Chondrocyte (in vitro differentiated cells): ENCODE measurements around the gene MAP7D2. TPM values are rescaled to one million over a fixed set of nuclear protein-coding genes. Genes with fewer than 3 reads are reported as not detected.
"Not testable (repeated sequence)": the region's sequence is repeated elsewhere in the genome, so short reads cannot be mapped to it uniquely, and the experiment has no call there.

Experiments
- DNase-seq: peaks from one replicate; pipeline ENCODE4 v3.0.0; 2021; ENCODE audit warnings: mixed read lengths, low spot score
- H3K27ac Mint-ChIP-seq: one replicate; pipeline ENCODE4 v1.8.0; 2021; ENCODE audit warnings: mild to moderate bottlenecking, moderate library complexity, mixed read lengths; ENCODE audit not compliant: unreplicated experiment
- H3K27me3 Mint-ChIP-seq: 2 replicates; pipeline ENCODE4 v1.8.0; 2021; ENCODE audit warnings: low read depth, mixed read lengths
- H3K36me3 Mint-ChIP-seq: 2 replicates; pipeline ENCODE4 v1.8.0; 2021; ENCODE audit warnings: low read depth, mixed read lengths
- H3K4me1 Mint-ChIP-seq: 2 replicates; pipeline ENCODE4 v1.8.0; 2021; ENCODE audit warnings: low read depth, mild to moderate bottlenecking, mixed read lengths
- H3K4me3 Mint-ChIP-seq: one replicate; pipeline ENCODE4 v1.8.0; 2021; ENCODE audit warnings: mild to moderate bottlenecking, moderate library complexity, mixed read lengths; ENCODE audit not compliant: unreplicated experiment
- H3K9me3 Mint-ChIP-seq: 2 replicates; pipeline ENCODE4 v1.8.0; 2021; ENCODE audit warnings: low read depth, mixed read lengths
- total RNA-seq: library from RNA; stranded (reverse); gene quantifications from 3 replicates; pipeline ENCODE4 v1.2.1, GENCODE V29; 2021
- TF ChIP-seq, protein P1 (sequence below): fragments of 200-600 bp; sonication (generic); IDR thresholded peaks from 2 replicates; pipeline ENCODE4 v1.5.0; 2021; ENCODE audit warnings: antibody characterized with exemption, mild to moderate bottlenecking, moderate library complexity

MAP7D2 gene
- total RNA-seq, 1 donor from 2014 or later, result 0.62 TPM

DNA sequence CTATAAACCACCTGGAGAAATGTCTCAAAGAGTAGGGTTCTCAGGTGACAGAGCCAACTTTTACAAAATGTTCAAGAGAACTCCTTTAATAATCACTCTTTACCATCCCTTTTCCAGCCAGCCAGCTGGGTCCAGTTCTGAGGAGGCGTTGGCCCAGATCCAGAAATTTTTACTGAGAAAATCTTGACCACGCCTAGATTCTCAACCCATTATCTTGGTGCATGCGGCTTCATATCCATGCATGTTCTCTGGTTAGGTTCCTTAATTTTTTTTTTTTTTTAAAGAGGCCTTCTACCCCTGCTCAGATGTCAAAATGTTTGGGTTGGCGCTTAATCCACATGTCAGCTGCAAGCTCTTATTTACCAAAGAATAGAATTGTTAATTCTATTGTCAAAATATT is 12.0 kb upstream of the MAP7D2 start:
- Mint-ChIP-seq H3K9me3 (no peaks in the 10 kb centered on the region), H3K36me3 (peaks cover 4% of the 10 kb centered on the region), H3K4me1 (peaks cover 14% of the 10 kb centered on the region), H3K27ac (peak overlapping the region; percentile 36), H3K4me3 (no peak overlapping the region), H3K27me3 (no peaks in the 10 kb centered on the region)
- TF ChIP-seq, protein P1, sequence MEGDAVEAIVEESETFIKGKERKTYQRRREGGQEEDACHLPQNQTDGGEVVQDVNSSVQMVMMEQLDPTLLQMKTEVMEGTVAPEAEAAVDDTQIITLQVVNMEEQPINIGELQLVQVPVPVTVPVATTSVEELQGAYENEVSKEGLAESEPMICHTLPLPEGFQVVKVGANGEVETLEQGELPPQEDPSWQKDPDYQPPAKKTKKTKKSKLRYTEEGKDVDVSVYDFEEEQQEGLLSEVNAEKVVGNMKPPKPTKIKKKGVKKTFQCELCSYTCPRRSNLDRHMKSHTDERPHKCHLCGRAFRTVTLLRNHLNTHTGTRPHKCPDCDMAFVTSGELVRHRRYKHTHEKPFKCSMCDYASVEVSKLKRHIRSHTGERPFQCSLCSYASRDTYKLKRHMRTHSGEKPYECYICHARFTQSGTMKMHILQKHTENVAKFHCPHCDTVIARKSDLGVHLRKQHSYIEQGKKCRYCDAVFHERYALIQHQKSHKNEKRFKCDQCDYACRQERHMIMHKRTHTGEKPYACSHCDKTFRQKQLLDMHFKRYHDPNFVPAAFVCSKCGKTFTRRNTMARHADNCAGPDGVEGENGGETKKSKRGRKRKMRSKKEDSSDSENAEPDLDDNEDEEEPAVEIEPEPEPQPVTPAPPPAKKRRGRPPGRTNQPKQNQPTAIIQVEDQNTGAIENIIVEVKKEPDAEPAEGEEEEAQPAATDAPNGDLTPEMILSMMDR, result no peak
- no peak for DNase-seq

DNA sequence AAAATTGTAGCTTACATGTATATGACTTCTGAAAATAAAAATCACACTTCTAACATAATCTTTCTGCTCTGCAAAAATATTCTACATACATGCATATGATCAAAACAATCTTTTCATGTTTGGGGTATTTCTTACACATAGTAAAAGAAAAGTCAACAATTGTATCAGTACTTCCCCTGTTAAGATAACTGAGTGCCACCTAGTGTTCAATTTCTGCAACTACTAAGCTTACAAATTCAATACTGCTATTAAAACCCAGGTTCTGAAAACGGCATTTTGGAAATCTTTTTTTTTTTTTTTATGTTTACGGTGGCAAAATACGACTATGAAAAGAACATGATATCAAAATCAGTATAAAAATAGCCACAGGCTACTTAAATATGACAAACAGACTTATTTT is 10.7 kb upstream of the MAP7D2 start:
- TF ChIP-seq, protein P1, result peak; percentile 74
- not testable (repeated sequence) for H3K27ac Mint-ChIP-seq, H3K27me3 Mint-ChIP-seq, H3K4me3 Mint-ChIP-seq, H3K9me3 Mint-ChIP-seq, DNase-seq, H3K36me3 Mint-ChIP-seq
- peaks cover 14% of the 10 kb centered on the region for H3K4me1 Mint-ChIP-seq

DNA sequence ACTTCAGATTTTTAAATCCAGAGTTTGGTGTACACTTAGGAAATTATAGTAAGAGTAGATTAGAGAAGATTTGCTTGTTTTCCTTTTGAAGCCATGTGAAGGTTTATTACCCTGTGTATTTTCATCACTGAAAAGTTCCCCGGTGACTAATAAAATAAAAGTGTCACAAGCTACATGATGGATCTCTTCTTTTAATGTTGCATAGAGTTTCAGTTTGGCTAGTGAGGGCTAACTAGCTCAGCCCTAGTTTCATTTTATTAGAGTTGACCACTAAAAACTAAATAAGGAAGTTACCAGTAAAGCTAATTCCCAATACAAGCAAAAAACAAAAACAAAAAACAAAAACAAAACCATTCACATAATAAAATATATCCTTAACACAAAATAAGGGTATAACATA is 10.1 kb upstream of the MAP7D2 start:
- not testable (repeated sequence) for DNase-seq, H3K4me1 Mint-ChIP-seq, H3K4me3 Mint-ChIP-seq, H3K27ac Mint-ChIP-seq, H3K9me3 Mint-ChIP-seq, H3K27me3 Mint-ChIP-seq, H3K36me3 Mint-ChIP-seq

DNA sequence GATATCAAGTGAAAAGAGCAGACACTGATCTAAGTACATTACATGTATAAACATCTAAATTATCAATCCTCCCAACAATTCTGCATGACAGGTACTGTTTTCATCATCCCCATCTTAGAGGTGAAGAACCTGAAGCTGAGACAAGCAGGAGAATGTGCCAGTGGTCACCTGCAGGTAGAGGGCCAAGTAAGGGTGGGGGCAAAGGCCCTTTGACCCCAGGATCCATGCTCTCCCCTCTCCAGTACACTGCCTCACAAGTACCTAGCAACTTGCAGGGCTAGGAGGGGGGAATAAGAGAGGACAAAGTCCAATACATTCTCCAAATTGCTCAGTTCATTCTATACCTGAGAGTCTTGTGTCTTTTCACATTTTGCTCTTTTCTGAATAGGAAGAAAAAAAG is 8.3 kb upstream of the MAP7D2 start:
- no peaks in the 10 kb centered on the region for H3K9me3 Mint-ChIP-seq
- no peak overlapping the region for H3K4me3 Mint-ChIP-seq
- peaks cover 6% of the 10 kb centered on the region for H3K4me1 Mint-ChIP-seq
- peaks cover 2% of the 10 kb centered on the region for H3K36me3 Mint-ChIP-seq
- TF ChIP-seq, protein P1, result no peak
- no peak overlapping the region for H3K27ac Mint-ChIP-seq
- no peaks in the 10 kb centered on the region for H3K27me3 Mint-ChIP-seq
- DNase-seq, result no peak

DNA sequence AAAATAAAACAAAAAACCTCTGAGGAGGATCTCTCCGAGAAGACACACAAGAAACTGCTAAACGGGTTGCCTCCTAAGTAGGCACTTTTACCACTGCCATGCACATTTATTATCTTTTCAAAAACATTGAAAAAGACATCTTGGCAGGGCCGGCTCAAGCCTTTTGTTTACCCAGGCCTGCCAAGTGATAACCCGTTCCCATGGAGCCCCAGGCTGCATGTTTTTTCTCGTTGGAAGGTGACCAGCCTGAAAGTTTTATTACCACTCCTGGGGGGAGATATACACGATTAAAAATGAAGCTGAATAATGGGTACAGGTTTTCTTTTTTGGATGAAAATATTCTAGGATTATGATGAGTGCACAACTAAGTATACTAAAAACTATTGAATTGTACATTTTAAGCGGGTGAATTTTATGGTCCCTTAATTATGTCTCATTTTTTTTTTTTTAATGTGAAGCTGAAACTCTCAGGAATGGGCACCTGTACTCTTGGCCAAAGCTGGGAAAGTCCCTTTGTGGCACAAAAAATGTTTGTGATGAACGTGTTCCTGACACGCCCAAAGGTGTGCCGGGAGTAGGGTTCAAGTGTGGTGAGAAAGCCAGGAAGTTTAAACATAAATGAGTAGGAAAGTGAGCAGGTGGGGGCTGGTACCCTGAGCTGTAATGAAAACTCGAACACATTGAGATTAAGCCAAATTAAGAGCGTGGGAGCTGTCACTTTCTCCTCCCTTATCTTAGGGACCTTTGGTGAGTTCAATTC is 1.5 kb upstream of the MAP7D2 start:
- TF ChIP-seq, protein P1, result no peak
- Mint-ChIP-seq H3K36me3 (no peaks in the 10 kb centered on the region), H3K27ac (no peak overlapping the region), H3K4me1 (no peaks in the 10 kb centered on the region), H3K27me3 (no peaks in the 10 kb centered on the region), H3K9me3 (no peaks in the 10 kb centered on the region), H3K4me3 (no peak overlapping the region)
- DNase-seq, result no peak

DNA sequence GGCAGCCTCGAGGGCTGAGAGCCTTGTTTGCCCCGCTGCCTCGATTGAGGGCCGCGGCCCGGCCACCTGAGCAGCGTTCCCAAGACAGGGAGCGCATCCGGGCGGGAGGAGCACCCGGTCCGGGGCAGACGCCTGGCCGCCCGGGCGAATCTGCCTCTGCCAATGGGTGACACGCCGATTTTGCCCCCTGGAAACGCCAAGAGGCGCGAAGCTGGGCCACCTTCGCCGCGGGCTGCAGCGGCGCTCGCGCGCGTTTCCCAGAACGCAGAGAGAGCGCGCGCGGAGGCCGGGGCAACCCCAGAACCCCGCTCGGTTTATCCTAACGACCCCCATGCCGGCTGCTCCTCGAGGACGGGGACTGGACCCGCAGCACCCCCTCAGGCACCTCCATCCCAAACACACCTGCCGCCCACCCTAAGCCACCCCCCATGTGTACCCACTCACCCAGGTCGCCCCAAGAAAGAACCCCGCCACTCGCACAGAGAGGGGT is 575 bp downstream of the MAP7D2 start:
- no peak overlapping the region for H3K27ac Mint-ChIP-seq
- no peaks in the 10 kb centered on the region for H3K9me3 Mint-ChIP-seq
- H3K36me3 Mint-ChIP-seq, result no peaks in the 10 kb centered on the region
- no peaks in the 10 kb centered on the region for H3K27me3 Mint-ChIP-seq
- H3K4me3 Mint-ChIP-seq, result peak overlapping the region; percentile 67
- TF ChIP-seq, protein P1, result no peak
- DNase-seq, result no peak
- no peaks in the 10 kb centered on the region for H3K4me1 Mint-ChIP-seq
